K562 (cell line): ENCODE results near the gene STX18.
"Not testable (repeated sequence)": the region's sequence is repeated elsewhere in the genome, so short reads cannot be mapped to it uniquely, and the experiment has no call there.

ENCODE experiments used
- ASH1L ChIP-seq: fragments of 450-650 bp; IDR thresholded peaks from 2 replicates; pipeline ENCODE4 v1.6.1; 2018; ENCODE audit warnings: borderline replicate concordance, mild to moderate bottlenecking, low read depth; ENCODE audit not compliant: partially characterized antibody
- CTCF ChIP-seq, 3 experiments: IDR thresholded peaks in 2 of 3; conservative IDR thresholded peaks in 1 of 3; 2 replicates each; pipeline ENCODE4 v1.5.1; 2011 to 2012; ENCODE audit warnings: low read length in 3 of 3, mild to moderate bottlenecking in 3 of 3, control low read depth in 2 of 3, improper control_type of control experiment in 1 of 3, inconsistent platforms in 1 of 3, low read depth in 1 of 3, mixed read lengths in 1 of 3, moderate library complexity in 1 of 3; ENCODE audit not compliant: insufficient read depth in 2 of 3
- HCFC1 ChIP-seq: IDR thresholded peaks from 2 replicates; pipeline ENCODE4 v1.6.1; 2012; ENCODE audit warnings: low read depth, low read length, improper control_type of control experiment
- ILK ChIP-seq: fragments of 450-650 bp; IDR thresholded peaks from 2 replicates; pipeline ENCODE4 v1.6.1; 2016; ENCODE audit warnings: missing genetic modification characterization, low read depth, mild to moderate bottlenecking, missing compliant biosample characterization, moderate library complexity, borderline replicate concordance
- IRF9 ChIP-seq: fragments of 450-650 bp; IDR thresholded peaks from 2 replicates; pipeline ENCODE4 v1.6.1; 2016; ENCODE audit warnings: missing biosample characterization, missing genetic modification characterization
- KLF13 ChIP-seq: fragments of 450-650 bp; IDR thresholded peaks from 2 replicates; pipeline ENCODE4 v1.6.1; 2016; ENCODE audit warnings: missing genetic modification characterization, low read depth, mild to moderate bottlenecking, missing compliant biosample characterization, moderate library complexity, borderline replicate concordance
- POLR2A ChIP-seq: fragments of 450-650 bp; conservative IDR thresholded peaks from 2 replicates; pipeline ENCODE4 v1.6.1; 2016
- RAD21 ChIP-seq, 2 experiments: fragments of 250-450 bp in 1 of 2; fragments of 450-650 bp in 1 of 2; sonication (Bioruptor Pico) in 1 of 2; formaldehyde crosslinking in 1 of 2; IDR thresholded peaks in 1 of 2; conservative IDR thresholded peaks in 1 of 2; 2 replicates each; pipeline versions ENCODE4 v1.4.0 to v1.8.0; 2020 to 2022; ENCODE audit warnings: mild to moderate bottlenecking in 2 of 2, moderate library complexity in 1 of 2
- RFX7 ChIP-seq: fragments of 250-450 bp; sonication (Bioruptor Pico); IDR thresholded peaks from 2 replicates; pipeline ENCODE4 v1.5.1; 2021; ENCODE audit warnings: mild to moderate bottlenecking
- THRA ChIP-seq: fragments of 450-650 bp; IDR thresholded peaks from 2 replicates; pipeline ENCODE4 v1.6.1; 2017; ENCODE audit warnings: mild to moderate bottlenecking, moderate library complexity
- TF ChIP-seq, protein P1 (sequence below): fragments of 450-650 bp; IDR thresholded peaks from 2 replicates; pipeline ENCODE4 v1.6.1; 2016; ENCODE audit warnings: antibody characterized with exemption
- TF ChIP-seq, protein P2 (sequence below): sonication (generic); formaldehyde crosslinking; IDR thresholded peaks from 2 replicates; pipeline ENCODE4 v1.5.0; 2020; ENCODE audit warnings: missing genetic modification reagents

- TF ChIP-seq CTCF (IDR thresholded peaks at IDR 0.05 in 2 of 3, conservative IDR thresholded peaks at IDR 0.05 in 1 of 3; ENCODE audit: insufficient read depth in 2 of 3, low read depth in 1 of 3, low read length in 3 of 3); KLF13 (tag); POLR2A; HCFC1; IRF9; ILK; THRA; ASH1L; RAD21 (CRISPR knock-in tag; conservative IDR thresholded peaks at IDR 0.05 in 1 of 2, IDR thresholded peaks at IDR 0.05 in 1 of 2); RFX7 (CRISPR knock-in tag): not testable (repeated sequence)
- TF ChIP-seq, protein P1, sequence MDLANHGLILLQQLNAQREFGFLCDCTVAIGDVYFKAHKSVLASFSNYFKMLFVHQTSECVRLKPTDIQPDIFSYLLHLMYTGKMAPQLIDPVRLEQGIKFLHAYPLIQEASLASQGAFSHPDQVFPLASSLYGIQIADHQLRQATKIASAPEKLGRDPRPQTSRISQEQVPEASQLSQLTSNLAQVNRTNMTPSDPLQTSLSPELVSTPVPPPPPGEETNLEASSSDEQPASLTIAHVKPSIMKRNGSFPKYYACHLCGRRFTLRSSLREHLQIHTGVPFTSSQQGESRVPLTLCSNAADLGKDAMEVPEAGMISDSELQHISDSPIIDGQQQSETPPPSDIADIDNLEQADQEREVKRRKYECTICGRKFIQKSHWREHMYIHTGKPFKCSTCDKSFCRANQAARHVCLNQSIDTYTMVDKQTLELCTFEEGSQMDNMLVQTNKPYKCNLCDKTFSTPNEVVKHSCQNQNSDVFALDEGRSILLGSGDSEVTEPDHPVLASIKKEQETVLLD, result not testable (repeated sequence)
- TF ChIP-seq, protein P2, sequence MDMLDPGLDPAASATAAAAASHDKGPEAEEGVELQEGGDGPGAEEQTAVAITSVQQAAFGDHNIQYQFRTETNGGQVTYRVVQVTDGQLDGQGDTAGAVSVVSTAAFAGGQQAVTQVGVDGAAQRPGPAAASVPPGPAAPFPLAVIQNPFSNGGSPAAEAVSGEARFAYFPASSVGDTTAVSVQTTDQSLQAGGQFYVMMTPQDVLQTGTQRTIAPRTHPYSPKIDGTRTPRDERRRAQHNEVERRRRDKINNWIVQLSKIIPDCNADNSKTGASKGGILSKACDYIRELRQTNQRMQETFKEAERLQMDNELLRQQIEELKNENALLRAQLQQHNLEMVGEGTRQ, result not testable (repeated sequence)
These were observed 28.0 kb upstream of the STX18 start for GRCh38 chr4:4569861-4570260.
